SK-N-SH treated with all-trans-retinoic acid at 6 μM for 48 hours (cell line): ENCODE data around the gene LRRIQ1.

Experiments used
- ARNTL ChIP-seq: fragments of 450-650 bp; formaldehyde crosslinking; IDR thresholded peaks from 2 replicates; pipeline ENCODE4 v1.5.0; 2020; ENCODE audit warnings: low read depth, mild to moderate bottlenecking, moderate library complexity, borderline replicate concordance
- RARB ChIP-seq: fragments of 250-450 bp; sonication (Bioruptor Pico); IDR thresholded peaks from 2 replicates; pipeline ENCODE4 v1.8.0; 2021; ENCODE audit warnings: mild to moderate bottlenecking, moderate library complexity
- TF ChIP-seq, protein P1 (sequence below): fragments of 250-450 bp; sonication (Bioruptor Pico); IDR thresholded peaks from 2 replicates; pipeline ENCODE4 v1.5.1; 2020; ENCODE audit warnings: low read depth, mild to moderate bottlenecking, moderate library complexity

DNA sequence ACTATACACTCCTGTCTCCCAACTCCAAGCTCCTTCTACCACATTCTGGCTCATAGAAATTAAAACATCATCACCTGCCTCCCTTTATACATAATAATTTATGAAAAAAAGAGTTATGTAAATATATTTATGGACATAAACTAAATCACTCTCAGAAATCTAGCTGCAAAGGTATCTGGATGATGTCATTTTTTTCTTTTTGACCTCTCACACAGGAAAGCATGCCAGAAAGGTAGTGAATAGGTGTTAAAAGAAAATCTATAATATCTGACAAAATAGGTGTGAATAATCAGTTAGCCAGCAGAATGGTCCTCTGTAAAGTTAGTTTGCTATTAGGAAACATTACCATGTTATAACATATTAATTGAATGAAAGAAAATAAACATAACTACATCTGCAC, 7.7 kb downstream of the LRRIQ1 start:
- no peak for TF ChIP-seq ARNTL
- no peak for TF ChIP-seq RARB
- TF ChIP-seq, protein P1, sequence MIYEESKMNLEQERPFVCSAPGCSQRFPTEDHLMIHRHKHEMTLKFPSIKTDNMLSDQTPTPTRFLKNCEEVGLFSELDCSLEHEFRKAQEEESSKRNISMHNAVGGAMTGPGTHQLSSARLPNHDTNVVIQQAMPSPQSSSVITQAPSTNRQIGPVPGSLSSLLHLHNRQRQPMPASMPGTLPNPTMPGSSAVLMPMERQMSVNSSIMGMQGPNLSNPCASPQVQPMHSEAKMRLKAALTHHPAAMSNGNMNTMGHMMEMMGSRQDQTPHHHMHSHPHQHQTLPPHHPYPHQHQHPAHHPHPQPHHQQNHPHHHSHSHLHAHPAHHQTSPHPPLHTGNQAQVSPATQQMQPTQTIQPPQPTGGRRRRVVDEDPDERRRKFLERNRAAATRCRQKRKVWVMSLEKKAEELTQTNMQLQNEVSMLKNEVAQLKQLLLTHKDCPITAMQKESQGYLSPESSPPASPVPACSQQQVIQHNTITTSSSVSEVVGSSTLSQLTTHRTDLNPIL (CRISPR knock-in tag): no peak
